ENCODE measurements around the gene MSI2. TPM values are rescaled to one million over a fixed set of nuclear protein-coding genes. Genes with fewer than 3 reads are reported as not detected.

The MSI2 gene
- total RNA-seq, 2 experiments from 2014 or later: 113 to 114 TPM

GRCh38 chr17:57601143-57601735, 344.9 kb downstream of the MSI2 start:
- POLR2A ChIA-PET: interaction anchor here (0.7 to 8.3 kb wide), 3 partner anchors 11 to 124 kb away, joined by 3 to 55 read pairs (median 9); no protein-coding TSS in a partner anchor
- ATAC-seq (ENCODE audit: low read depth) (peak; percentile 12), DNase-seq (peak; percentile 55)
- Mint-ChIP-seq H3K36me3 (peaks cover 10% of the 10 kb centered on the region), H3K4me3 (peak overlapping the region; percentile 74), H3K9me3 (no peaks in the 10 kb centered on the region), H3K4me1 (peaks cover 83% of the 10 kb centered on the region), H3K27ac (peak overlapping the region; percentile 100), H3K27me3 (no peaks in the 10 kb centered on the region)

- H3K4me1 Mint-ChIP-seq: peaks cover 91% of the 10 kb centered on the region
- H3K4me3 Mint-ChIP-seq: no peak overlapping the region
- H3K36me3 Mint-ChIP-seq: peaks cover 6% of the 10 kb centered on the region
- no peaks in the 10 kb centered on the region for H3K9me3 Mint-ChIP-seq
- peak overlapping the region; percentile 98 for H3K27ac Mint-ChIP-seq
- DNase-seq (no peak), ATAC-seq (ENCODE audit: low read depth) (no peak)
- H3K27me3 Mint-ChIP-seq: no peaks in the 10 kb centered on the region
- POLR2A ChIA-PET: interaction anchor here (0.7 to 8.3 kb wide), 2 partner anchors 10 to 69 kb away, joined by 3 to 55 read pairs; no protein-coding TSS in a partner anchor
Observed at GRCh38 chr17:57602896-57603295, 346.6 kb downstream of the MSI2 start.

GRCh38 chr17:57603546-57603945, 347.2 kb downstream of the MSI2 start:
- Mint-ChIP-seq H3K9me3 (no peaks in the 10 kb centered on the region), H3K27ac (peak overlapping the region; percentile 98), H3K27me3 (no peaks in the 10 kb centered on the region), H3K4me3 (peak overlapping the region; percentile 78), H3K36me3 (peaks cover 7% of the 10 kb centered on the region), H3K4me1 (peaks cover 90% of the 10 kb centered on the region)
- peak; percentile 40 for DNase-seq
- ATAC-seq (ENCODE audit: low read depth): no peak
- POLR2A ChIA-PET: interaction anchor here (0.7 to 8.3 kb wide), 3 partner anchors 9 to 68 kb away, joined by 3 to 55 read pairs (median 3); no protein-coding TSS in a partner anchor

GRCh38 chr17:57603978-57604377, 347.7 kb downstream of the MSI2 start:
- H3K36me3 Mint-ChIP-seq: peaks cover 10% of the 10 kb centered on the region
- H3K9me3 Mint-ChIP-seq: no peaks in the 10 kb centered on the region
- peak; percentile 60 for ATAC-seq (ENCODE audit: low read depth)
- H3K27ac Mint-ChIP-seq: peak overlapping the region; percentile 98
- H3K4me1 Mint-ChIP-seq: peaks cover 91% of the 10 kb centered on the region
- H3K27me3 Mint-ChIP-seq: no peaks in the 10 kb centered on the region
- peak; percentile 63 for DNase-seq
- POLR2A ChIA-PET: interaction anchor here (1.6 to 8.3 kb wide), 2 partner anchors 39 to 68 kb away, joined by 3 to 55 read pairs; no protein-coding TSS in a partner anchor
- peak overlapping the region; percentile 78 for H3K4me3 Mint-ChIP-seq

GRCh38 chr17:57604771-57605674, 348.7 kb downstream of the MSI2 start:
- peaks cover 10% of the 10 kb centered on the region for H3K36me3 Mint-ChIP-seq
- no peaks in the 10 kb centered on the region for H3K27me3 Mint-ChIP-seq
- DNase-seq (peak; percentile 69), ATAC-seq (ENCODE audit: low read depth) (peak; percentile 53)
- POLR2A ChIA-PET: interaction anchor here (0.6 to 8.3 kb wide), 8 partner anchors 10 to 419 kb away, joined by 3 to 55 read pairs (median 4); no protein-coding TSS in a partner anchor
- no peaks in the 10 kb centered on the region for H3K9me3 Mint-ChIP-seq
- peaks cover 82% of the 10 kb centered on the region for H3K4me1 Mint-ChIP-seq
- peak overlapping the region; percentile 98 for H3K27ac Mint-ChIP-seq
- H3K4me3 Mint-ChIP-seq: peak overlapping the region; percentile 78

- H3K36me3 Mint-ChIP-seq: peaks cover 9% of the 10 kb centered on the region
- H3K27ac Mint-ChIP-seq: peak overlapping the region; percentile 98
- DNase-seq (peak; percentile 60), ATAC-seq (ENCODE audit: low read depth) (peak; percentile 34)
- peaks cover 75% of the 10 kb centered on the region for H3K4me1 Mint-ChIP-seq
- POLR2A ChIA-PET: interaction anchor here (1.0 to 1.3 kb wide), 5 partner anchors 10 to 348 kb away, joined by 3 to 7 read pairs (median 4); no protein-coding TSS in a partner anchor
- H3K9me3 Mint-ChIP-seq: no peaks in the 10 kb centered on the region
- no peaks in the 10 kb centered on the region for H3K27me3 Mint-ChIP-seq
- peak overlapping the region; percentile 78 for H3K4me3 Mint-ChIP-seq
Observed at GRCh38 chr17:57605675-57606105, 349.4 kb downstream of the MSI2 start.

- Mint-ChIP-seq H3K27ac (peak overlapping the region; percentile 98), H3K36me3 (peaks cover 8% of the 10 kb centered on the region)
- POLR2A ChIA-PET: interaction anchor here (1.0 to 1.3 kb wide), 4 partner anchors 52 to 349 kb away, joined by 3 to 7 read pairs (median 4); no protein-coding TSS in a partner anchor
Observed at GRCh38 chr17:57606111-57606875, 350.0 kb downstream of the MSI2 start.

GRCh38 chr17:57607553-57608120, 351.3 kb downstream of the MSI2 start:
- H3K4me1 Mint-ChIP-seq: peaks cover 59% of the 10 kb centered on the region
- no peaks in the 10 kb centered on the region for H3K27me3 Mint-ChIP-seq
- DNase-seq (no peak), ATAC-seq (ENCODE audit: low read depth) (no peak)
- POLR2A ChIA-PET: interaction anchor here (1.3 kb wide), 1 partner anchor 9 kb away, joined by 4 read pairs; no protein-coding TSS in a partner anchor
- peak overlapping the region; percentile 18 for H3K4me3 Mint-ChIP-seq
- H3K9me3 Mint-ChIP-seq: no peaks in the 10 kb centered on the region
- peaks cover 8% of the 10 kb centered on the region for H3K36me3 Mint-ChIP-seq
- peak overlapping the region; percentile 67 for H3K27ac Mint-ChIP-seq

More at GRCh38 chr17:57606111-57606875, 350.0 kb downstream of the MSI2 start:
- Mint-ChIP-seq H3K27me3 (no peaks in the 10 kb centered on the region), H3K4me1 (peaks cover 69% of the 10 kb centered on the region), H3K4me3 (peak overlapping the region; percentile 78), H3K9me3 (no peaks in the 10 kb centered on the region)
- ATAC-seq (ENCODE audit: low read depth): no peak
- DNase-seq: no peak

- peaks cover 9% of the 10 kb centered on the region for H3K36me3 Mint-ChIP-seq
- no peak overlapping the region for H3K4me3 Mint-ChIP-seq
- DNase-seq (no peak), ATAC-seq (ENCODE audit: low read depth) (no peak)
- H3K27me3 Mint-ChIP-seq: no peaks in the 10 kb centered on the region
- peaks cover 56% of the 10 kb centered on the region for H3K4me1 Mint-ChIP-seq
- H3K27ac Mint-ChIP-seq: peak overlapping the region; percentile 67
- POLR2A ChIA-PET: interaction anchor here (1.3 kb wide), 1 partner anchor 10 kb away, joined by 4 read pairs; no protein-coding TSS in a partner anchor
- no peaks in the 10 kb centered on the region for H3K9me3 Mint-ChIP-seq
Observed at GRCh38 chr17:57608369-57609124, 352.2 kb downstream of the MSI2 start.

- Mint-ChIP-seq H3K4me1 (peaks cover 49% of the 10 kb centered on the region), H3K4me3 (no peak overlapping the region), H3K27ac (peak overlapping the region; percentile 67), H3K36me3 (peaks cover 11% of the 10 kb centered on the region), H3K27me3 (no peaks in the 10 kb centered on the region), H3K9me3 (no peaks in the 10 kb centered on the region)
- POLR2A ChIA-PET: no interaction called here
- ATAC-seq (ENCODE audit: low read depth) (no peak), DNase-seq (no peak)
Observed at GRCh38 chr17:57609125-57609877, 353.0 kb downstream of the MSI2 start.

- Mint-ChIP-seq H3K4me3 (no peak overlapping the region), H3K36me3 (peaks cover 15% of the 10 kb centered on the region), H3K27ac (peak overlapping the region; percentile 67), H3K9me3 (no peaks in the 10 kb centered on the region), H3K27me3 (no peaks in the 10 kb centered on the region), H3K4me1 (peaks cover 49% of the 10 kb centered on the region)
- POLR2A ChIA-PET: no interaction called here
- DNase-seq (no peak), ATAC-seq (ENCODE audit: low read depth) (no peak)
Observed at GRCh38 chr17:57609878-57610270, 353.6 kb downstream of the MSI2 start.
